ENCODE measurements around the gene SLC20A1.

Gene SLC20A1

GRCh38 chr2:112642966-112643365, 2.8 kb upstream of the SLC20A1 start:
- Histone ChIP-seq H3K9me3 (ENCODE audit: low read length) (no peaks in the 10 kb centered on the region), H2AFZ (ENCODE audit: low read length) (no peak overlapping the region), H3K4me3 (ENCODE audit: low read depth, low read length, poor library complexity, severe bottlenecking) (no peak overlapping the region), H3K27ac (ENCODE audit: low read depth, low read length, poor library complexity, severe bottlenecking) (no peak overlapping the region), H3K79me2 (ENCODE audit: insufficient read depth, low read length) (peaks cover 19% of the 10 kb centered on the region), H3K27me3 (ENCODE audit: insufficient read depth, low read length) (no peaks in the 10 kb centered on the region), H3K9ac (ENCODE audit: low read length) (no peak overlapping the region), H3F3A (ENCODE audit: insufficient read depth, low read length) (no peaks in the 10 kb centered on the region), H3K4me2 (ENCODE audit: low read length) (no peak overlapping the region), H3K4me1 (ENCODE audit: insufficient read depth, low read length, severe bottlenecking) (peaks cover 22% of the 10 kb centered on the region), H3K36me3 (ENCODE audit: insufficient read depth, low read length) (peaks cover 14% of the 10 kb centered on the region), H4K20me1 (ENCODE audit: insufficient read depth, low read length) (no peaks in the 10 kb centered on the region), H3K9me2 (ENCODE audit: low read depth, low read length) (no peaks in the 10 kb centered on the region)
- TF ChIP-seq CTCF (IDR thresholded peaks at IDR 0.05; ENCODE audit: low read length) (no peak), EZH2 (IDR thresholded peaks at IDR 0.05; ENCODE audit: borderline replicate concordance, low read length) (no peak)

- TF ChIP-seq CTCF (IDR thresholded peaks at IDR 0.05; ENCODE audit: low read length) (no peak), EZH2 (IDR thresholded peaks at IDR 0.05; ENCODE audit: borderline replicate concordance, low read length) (no peak)
- Histone ChIP-seq H3K9me2 (ENCODE audit: low read depth, low read length) (no peaks in the 10 kb centered on the region), H3K4me1 (ENCODE audit: insufficient read depth, low read length, severe bottlenecking) (peaks cover 27% of the 10 kb centered on the region), H3K9me3 (ENCODE audit: low read length) (no peaks in the 10 kb centered on the region), H3K27me3 (ENCODE audit: insufficient read depth, low read length) (no peaks in the 10 kb centered on the region), H3K4me3 (ENCODE audit: low read depth, low read length, poor library complexity, severe bottlenecking) (no peak overlapping the region), H3K4me2 (ENCODE audit: low read length) (no peak overlapping the region), H3K79me2 (ENCODE audit: insufficient read depth, low read length) (peaks cover 24% of the 10 kb centered on the region), H3K27ac (ENCODE audit: low read depth, low read length, poor library complexity, severe bottlenecking) (no peak overlapping the region), H4K20me1 (ENCODE audit: insufficient read depth, low read length) (no peaks in the 10 kb centered on the region), H3K36me3 (ENCODE audit: insufficient read depth, low read length) (peaks cover 19% of the 10 kb centered on the region), H3K9ac (ENCODE audit: low read length) (no peak overlapping the region), H2AFZ (ENCODE audit: low read length) (no peak overlapping the region), H3F3A (ENCODE audit: insufficient read depth, low read length) (no peaks in the 10 kb centered on the region)
These were observed 2.3 kb upstream of the SLC20A1 start for GRCh38 chr2:112643488-112643887.

- H3K4me3 ChIP-seq (ENCODE audit: low read depth, low read length, poor library complexity, severe bottlenecking): peak overlapping the region; percentile 99
- H3K79me2 ChIP-seq (ENCODE audit: insufficient read depth, low read length): peaks cover 33% of the 10 kb centered on the region
- peaks cover 36% of the 10 kb centered on the region for H3K4me1 ChIP-seq (ENCODE audit: insufficient read depth, low read length, severe bottlenecking)
- H2AFZ ChIP-seq (ENCODE audit: low read length): no peak overlapping the region
- H3K27me3 ChIP-seq (ENCODE audit: insufficient read depth, low read length): no peaks in the 10 kb centered on the region
- peak overlapping the region; percentile 91 for H3K4me2 ChIP-seq (ENCODE audit: low read length)
- H3K9me2 ChIP-seq (ENCODE audit: low read depth, low read length): no peaks in the 10 kb centered on the region
- TF ChIP-seq EZH2 (IDR thresholded peaks at IDR 0.05; ENCODE audit: borderline replicate concordance, low read length): no peak
- no peak for TF ChIP-seq CTCF (IDR thresholded peaks at IDR 0.05; ENCODE audit: low read length)
- H3K36me3 ChIP-seq (ENCODE audit: insufficient read depth, low read length): peaks cover 28% of the 10 kb centered on the region
- H3F3A ChIP-seq (ENCODE audit: insufficient read depth, low read length): no peaks in the 10 kb centered on the region
- H4K20me1 ChIP-seq (ENCODE audit: insufficient read depth, low read length): 0 out of 2 replicates have a peak, but pooled peaks cover under 1% of the 10 kb centered on the region
- peak overlapping the region; percentile 73 for H3K9ac ChIP-seq (ENCODE audit: low read length)
- no peaks in the 10 kb centered on the region for H3K9me3 ChIP-seq (ENCODE audit: low read length)
- no peak overlapping the region for H3K27ac ChIP-seq (ENCODE audit: low read depth, low read length, poor library complexity, severe bottlenecking)
These were observed 1.4 kb upstream of the SLC20A1 start for GRCh38 chr2:112644155-112644932.

Measured in OCI-LY1 (cell line).